CD4-positive, alpha-beta T cell treated with Interleukin-1 beta for 1 hour (primary cell): ENCODE measurements around the gene FRMPD2.
"Not testable (repeated sequence)": the region's sequence is repeated elsewhere in the genome, so short reads cannot be mapped to it uniquely, and the experiment has no call there.

Source experiments
- DNase-seq, 2 donors: peaks; one replicate each; pipeline ENCODE4 v3.0.0-alpha.2; 2020 to 2022

FRMPD2 gene

GRCh38 chr10:48194830-48195229, 79.7 kb downstream of the FRMPD2 start:
- DNase-seq: no peak

GRCh38 chr10:48193556-48193955, 80.9 kb downstream of the FRMPD2 start:
- no peak for DNase-seq

GRCh38 chr10:48192881-48193450, 81.5 kb downstream of the FRMPD2 start:
- no peak for DNase-seq

GRCh38 chr10:48187713-48188485, 86.6 kb downstream of the FRMPD2 start:
- DNase-seq: no peak

- no peak for DNase-seq
Observed at GRCh38 chr10:48187126-48187525, 87.4 kb downstream of the FRMPD2 start.

- DNase-seq: not testable (repeated sequence)
Observed at GRCh38 chr10:48186264-48186804, 88.2 kb downstream of the FRMPD2 start.

GRCh38 chr10:48184224-48184623, 90.3 kb downstream of the FRMPD2 start:
- no peak for DNase-seq

- not testable (repeated sequence) for DNase-seq
Observed at GRCh38 chr10:48172715-48173114, 101.8 kb downstream of the FRMPD2 start.

GRCh38 chr10:48160670-48161069, 113.8 kb downstream of the FRMPD2 start:
- DNase-seq: not testable (repeated sequence)

GRCh38 chr10:48160163-48160562, 114.3 kb downstream of the FRMPD2 start:
- not testable (repeated sequence) for DNase-seq

GRCh38 chr10:48154211-48155140, 120.0 kb downstream of the FRMPD2 start:
- DNase-seq: not testable (repeated sequence)

GRCh38 chr10:48147643-48148042, 126.9 kb downstream of the FRMPD2 start:
- DNase-seq: not testable (repeated sequence)

GRCh38 chr10:48143721-48144642, 130.5 kb downstream of the FRMPD2 start:
- DNase-seq: not testable (repeated sequence)

GRCh38 chr10:48140949-48141348, 133.5 kb downstream of the FRMPD2 start:
- not testable (repeated sequence) for DNase-seq

GRCh38 chr10:48139953-48140850, 134.3 kb downstream of the FRMPD2 start:
- DNase-seq: not testable (repeated sequence)

GRCh38 chr10:48128954-48129353, 145.5 kb downstream of the FRMPD2 start:
- not testable (repeated sequence) for DNase-seq

- DNase-seq: not testable (repeated sequence)
Observed at GRCh38 chr10:48126251-48126650, 148.2 kb downstream of the FRMPD2 start.

- DNase-seq: not testable (repeated sequence)
Observed at GRCh38 chr10:48125631-48126030, 148.9 kb downstream of the FRMPD2 start.

- not testable (repeated sequence) for DNase-seq
Observed at GRCh38 chr10:48122618-48123017, 151.9 kb downstream of the FRMPD2 start.

- not testable (repeated sequence) for DNase-seq
Observed at GRCh38 chr10:48110277-48110676, 164.2 kb downstream of the FRMPD2 start.
